Endodermal cell (in vitro differentiated cells): ENCODE results near the gene ULK1. TPM values are rescaled to one million over a fixed set of nuclear protein-coding genes. Genes with fewer than 3 reads are reported as not detected.

ENCODE experiments used
- DNase-seq: peaks from one replicate; pipeline ENCODE4 v3.0.0-alpha.2; 2017
- H3K27ac ChIP-seq: 2 replicates; pipeline ENCODE4 v1.5.1; 2013; ENCODE audit warnings: mild to moderate bottlenecking, low read depth, low read length, moderate library complexity
- H3K27me3 ChIP-seq: 2 replicates; pipeline ENCODE4 v1.6.1; 2013; ENCODE audit warnings: mild to moderate bottlenecking, low read length, moderate library complexity; ENCODE audit not compliant: insufficient read depth, control insufficient read depth, poor library complexity, severe bottlenecking
- H3K36me3 ChIP-seq: 2 replicates; pipeline ENCODE4 v1.7.0; 2013; ENCODE audit warnings: mild to moderate bottlenecking, low read length, moderate library complexity; ENCODE audit not compliant: control insufficient read depth, insufficient read depth
- H3K4me1 ChIP-seq: one replicate; pipeline ENCODE4 v1.7.0; 2013; ENCODE audit warnings: low read length; ENCODE audit not compliant: control insufficient read depth, insufficient read depth
- H3K4me3 ChIP-seq: 2 replicates; pipeline ENCODE4 v1.5.1; 2013; ENCODE audit warnings: mild to moderate bottlenecking, low read length, moderate library complexity
- H3K9ac ChIP-seq: 2 replicates; pipeline ENCODE4 v1.6.1; 2013; ENCODE audit warnings: mild to moderate bottlenecking, low read length, moderate library complexity; ENCODE audit not compliant: poor library complexity, severe bottlenecking; ENCODE audit errors: extremely low read depth
- H3K9me3 ChIP-seq: 2 replicates; pipeline ENCODE4 v1.6.1; 2013; ENCODE audit warnings: mild to moderate bottlenecking, low read length, moderate library complexity; ENCODE audit not compliant: control insufficient read depth
- H3K27ac Mint-ChIP-seq: 2 replicates; pipeline ENCODE4 v1.8.0; 2020; ENCODE audit warnings: mixed read lengths
- H3K27me3 Mint-ChIP-seq: 2 replicates; pipeline ENCODE4 v1.8.0; 2021; ENCODE audit warnings: mild to moderate bottlenecking, mixed read lengths; ENCODE audit not compliant: insufficient read depth
- H3K36me3 Mint-ChIP-seq: 2 replicates; pipeline ENCODE4 v1.8.0; 2020; ENCODE audit warnings: low read depth, mixed read lengths
- H3K4me1 Mint-ChIP-seq: 2 replicates; pipeline ENCODE4 v1.8.0; 2020; ENCODE audit warnings: mixed read lengths
- H3K4me3 Mint-ChIP-seq: 2 replicates; pipeline ENCODE4 v1.8.0; 2020; ENCODE audit warnings: mild to moderate bottlenecking, moderate library complexity, mixed read lengths
- H3K9me3 Mint-ChIP-seq: 2 replicates; pipeline ENCODE4 v1.8.0; 2020; ENCODE audit warnings: mild to moderate bottlenecking, mixed read lengths
- CTCF ChIP-seq: fragments of 200-600 bp; sonication (generic); conservative IDR thresholded peaks from 2 replicates; pipeline ENCODE4 v1.5.0; 2021; ENCODE audit warnings: antibody characterized with exemption, mild to moderate bottlenecking
- WGBS, 2 experiments: methylation state at CpG; one replicate each; pipeline versions ENCODE4 v1.1.5 to v1.1.7; 2013; ENCODE audit warnings: missing lambda C conversion rate in 2 of 2, mixed read lengths in 1 of 2; ENCODE audit not compliant: insufficient coverage in 1 of 2, insufficient read length in 1 of 2; 5-methylcytosine and 5-hydroxymethylcytosine counted together
- total RNA-seq, 2 donors: library from RNA; stranded (reverse); fragmentation: NEBNext Ultra II Directional in 1 of 2; extraction: Animal tissue kit (Norgen Biotek cat#: 25700) in 1 of 2; gene quantifications; 2 replicates in 1 of 2; 3 replicates in 1 of 2; pipeline ENCODE4 v1.2.1, GENCODE V29; 2021

ULK1 gene
- total RNA-seq, 2 donors from 2014 or later, result 68.0 to 104 TPM

DNA sequence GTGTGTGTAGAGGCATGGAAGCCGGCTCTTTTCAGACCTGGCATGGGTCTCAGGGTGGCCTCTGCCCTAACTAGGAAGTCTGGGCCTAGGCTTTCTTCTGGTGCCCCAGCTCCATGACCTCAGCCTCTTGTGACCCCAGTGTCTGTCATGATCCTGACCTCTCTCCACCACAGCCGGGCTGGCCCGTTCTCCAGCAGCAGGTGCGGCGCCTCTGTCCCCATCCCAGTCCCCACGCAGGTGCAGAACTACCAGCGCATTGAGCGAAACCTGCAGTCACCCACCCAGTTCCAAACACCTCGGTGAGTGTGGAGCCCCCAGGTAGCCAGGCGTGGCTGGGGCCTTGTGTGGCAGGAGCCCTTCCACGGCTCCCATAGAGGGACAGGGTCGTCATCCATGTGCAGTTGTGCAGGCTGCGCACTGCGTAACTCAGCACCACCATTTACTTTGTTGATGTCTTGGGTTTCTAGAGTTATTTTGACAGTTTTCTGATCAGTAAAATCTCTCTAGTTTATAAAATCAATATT, 19.8 kb downstream of the ULK1 start:
- peaks cover 27% of the 10 kb centered on the region for H3K36me3 Mint-ChIP-seq
- no peak overlapping the region for H3K27ac ChIP-seq
- H3K4me1 Mint-ChIP-seq, result no peaks in the 10 kb centered on the region
- H3K4me1 ChIP-seq, result no peaks in the 10 kb centered on the region
- no peaks in the 10 kb centered on the region for H3K27me3 ChIP-seq
- H3K27ac Mint-ChIP-seq, result no peak overlapping the region
- DNase-seq, result no peak
- no peak overlapping the region for H3K4me3 Mint-ChIP-seq
- no peak for TF ChIP-seq CTCF
- no peak overlapping the region for H3K4me3 ChIP-seq
- peaks cover 28% of the 10 kb centered on the region for H3K36me3 ChIP-seq
- no peak overlapping the region for H3K9ac ChIP-seq
- H3K27me3 Mint-ChIP-seq, result no peaks in the 10 kb centered on the region
- WGBS, 2 experiments, result 95 to 98% methylated on average over 14 of the region's 14 CpGs
- no peaks in the 10 kb centered on the region for H3K9me3 Mint-ChIP-seq
- no peaks in the 10 kb centered on the region for H3K9me3 ChIP-seq

DNA sequence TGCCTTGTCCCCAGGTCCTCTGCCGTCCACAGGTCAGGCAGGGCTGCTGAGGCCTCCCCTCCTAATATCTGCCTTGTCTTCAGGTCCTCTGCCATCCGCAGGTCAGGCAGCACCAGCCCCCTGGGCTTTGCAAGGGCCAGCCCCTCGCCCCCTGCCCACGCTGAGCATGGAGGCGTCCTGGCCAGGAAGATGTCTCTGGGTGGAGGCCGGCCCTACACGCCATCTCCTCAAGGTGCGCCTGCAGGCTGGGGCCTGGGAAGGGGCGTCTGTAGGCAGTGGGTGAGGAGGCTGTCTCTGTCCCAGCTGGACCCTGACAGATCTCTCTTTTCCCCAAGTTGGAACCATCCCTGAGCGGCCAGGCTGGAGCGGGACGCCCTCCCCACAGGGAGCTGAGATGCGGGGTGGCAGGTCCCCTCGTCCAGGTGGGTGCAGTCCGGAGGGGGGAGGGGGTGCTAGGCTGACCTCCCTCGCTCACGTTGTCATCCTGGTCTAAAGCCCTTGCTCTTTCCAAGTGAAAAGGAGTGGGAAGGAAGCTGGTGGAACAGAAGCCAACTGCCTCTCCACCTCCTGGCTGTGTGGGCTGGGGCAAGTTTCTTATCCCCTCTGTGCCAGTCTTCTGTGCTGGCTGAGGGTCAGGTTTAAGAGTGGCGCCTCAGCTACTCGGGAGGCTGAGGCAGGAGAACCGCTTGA, 20.7 kb downstream of the ULK1 start:
- no peak for TF ChIP-seq CTCF
- Mint-ChIP-seq H3K36me3 (peaks cover 29% of the 10 kb centered on the region), H3K27me3 (no peaks in the 10 kb centered on the region), H3K27ac (no peak overlapping the region), H3K9me3 (no peaks in the 10 kb centered on the region), H3K4me1 (no peaks in the 10 kb centered on the region), H3K4me3 (no peak overlapping the region)
- DNase-seq, result peak; percentile 48
- peaks cover 26% of the 10 kb centered on the region for H3K36me3 ChIP-seq
- H3K9ac ChIP-seq, result no peak overlapping the region
- H3K27me3 ChIP-seq, result no peaks in the 10 kb centered on the region
- H3K4me3 ChIP-seq, result no peak overlapping the region
- WGBS, 2 experiments, result 93 to 98% methylated on average over 7 to 20 of the region's 20 CpGs
- no peaks in the 10 kb centered on the region for H3K4me1 ChIP-seq
- no peaks in the 10 kb centered on the region for H3K9me3 ChIP-seq
- no peak overlapping the region for H3K27ac ChIP-seq

DNA sequence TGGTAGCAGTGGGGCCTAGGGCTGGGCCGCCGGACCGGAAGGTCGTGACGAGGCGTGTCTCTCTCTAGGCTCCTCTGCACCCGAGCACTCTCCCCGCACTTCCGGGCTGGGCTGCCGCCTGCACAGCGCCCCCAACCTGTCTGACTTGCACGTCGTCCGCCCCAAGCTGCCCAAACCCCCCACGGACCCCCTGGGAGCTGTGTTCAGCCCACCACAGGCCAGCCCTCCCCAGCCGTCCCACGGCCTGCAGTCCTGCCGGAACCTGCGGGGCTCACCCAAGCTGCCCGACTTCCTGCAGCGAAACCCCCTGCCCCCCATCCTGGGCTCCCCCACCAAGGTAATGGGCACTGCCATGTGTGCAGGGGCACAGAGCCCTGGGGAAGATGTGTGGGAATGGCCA, 21.4 kb downstream of the ULK1 start:
- Mint-ChIP-seq H3K27ac (no peak overlapping the region), H3K27me3 (no peaks in the 10 kb centered on the region), H3K4me3 (no peak overlapping the region), H3K9me3 (no peaks in the 10 kb centered on the region), H3K4me1 (no peaks in the 10 kb centered on the region), H3K36me3 (peaks cover 34% of the 10 kb centered on the region)
- peak; percentile 62 for DNase-seq
- H3K27me3 ChIP-seq, result no peaks in the 10 kb centered on the region
- no peaks in the 10 kb centered on the region for H3K9me3 ChIP-seq
- H3K4me1 ChIP-seq, result no peaks in the 10 kb centered on the region
- no peak overlapping the region for H3K9ac ChIP-seq
- no peak overlapping the region for H3K4me3 ChIP-seq
- no peak for TF ChIP-seq CTCF
- H3K36me3 ChIP-seq, result peaks cover 28% of the 10 kb centered on the region
- no peak overlapping the region for H3K27ac ChIP-seq
- WGBS, 2 experiments, result 92% methylated on average over 12 to 21 of the region's 21 CpGs
